T-helper 2 cell treated with Interferon-gamma antibody and Interleukin-4, amounts not matched to agents 5 μg/mL and 100 μg/mL, for 36 hours (primary cell): ENCODE data around the gene TSFM.
A peak's percentile ranks its signal among the peaks of the same experiment; 100 is the strongest.

Experiments
- DNase-seq: peaks from one replicate; pipeline ENCODE4 v3.0.0; 2021; ENCODE audit warnings: low spot score
- H3K27ac Mint-ChIP-seq: one replicate; pipeline ENCODE4 v1.8.0; 2021; ENCODE audit warnings: mild to moderate bottlenecking, mixed read lengths
- H3K27me3 Mint-ChIP-seq: one replicate; pipeline ENCODE4 v1.8.0; 2021; ENCODE audit warnings: low read depth, mixed read lengths
- H3K36me3 Mint-ChIP-seq: one replicate; pipeline ENCODE4 v1.8.0; 2021; ENCODE audit warnings: low read depth, mixed read lengths
- H3K4me1 Mint-ChIP-seq: one replicate; pipeline ENCODE4 v1.8.0; 2021; ENCODE audit warnings: low read depth, mixed read lengths
- H3K4me3 Mint-ChIP-seq: one replicate; pipeline ENCODE4 v1.8.0; 2022; ENCODE audit warnings: mild to moderate bottlenecking, moderate library complexity, mixed read lengths
- H3K9me3 Mint-ChIP-seq: one replicate; pipeline ENCODE4 v1.8.0; 2021; ENCODE audit warnings: mixed read lengths

Gene TSFM

GRCh38 chr12:57763881-57764661, 18.5 kb upstream of the TSFM start:
- Mint-ChIP-seq H3K4me1 (peaks cover 17% of the 10 kb centered on the region), H3K27ac (no peak overlapping the region), H3K9me3 (no peaks in the 10 kb centered on the region), H3K27me3 (peaks cover 14% of the 10 kb centered on the region), H3K4me3 (peak overlapping the region; percentile 85), H3K36me3 (peaks cover 7% of the 10 kb centered on the region)
- no peak for DNase-seq

- no peak for DNase-seq
- Mint-ChIP-seq H3K27ac (peak overlapping the region; percentile 29), H3K27me3 (peaks cover 14% of the 10 kb centered on the region), H3K36me3 (peaks cover 4% of the 10 kb centered on the region), H3K4me1 (peaks cover 14% of the 10 kb centered on the region), H3K9me3 (no peaks in the 10 kb centered on the region), H3K4me3 (peak overlapping the region; percentile 85)
Observed at GRCh38 chr12:57764662-57765002, 18.0 kb upstream of the TSFM start.

GRCh38 chr12:57765003-57765697, 17.4 kb upstream of the TSFM start:
- peak overlapping the region; percentile 85 for H3K4me3 Mint-ChIP-seq
- no peaks in the 10 kb centered on the region for H3K9me3 Mint-ChIP-seq
- peaks cover 15% of the 10 kb centered on the region for H3K4me1 Mint-ChIP-seq
- peak; percentile 49 for DNase-seq
- peaks cover 9% of the 10 kb centered on the region for H3K36me3 Mint-ChIP-seq
- H3K27me3 Mint-ChIP-seq, result peaks cover 14% of the 10 kb centered on the region
- peak overlapping the region; percentile 73 for H3K27ac Mint-ChIP-seq

- H3K9me3 Mint-ChIP-seq, result no peaks in the 10 kb centered on the region
- H3K27ac Mint-ChIP-seq, result peak overlapping the region; percentile 8
- peak overlapping the region; percentile 85 for H3K4me3 Mint-ChIP-seq
- peaks cover 19% of the 10 kb centered on the region for H3K4me1 Mint-ChIP-seq
- no peak for DNase-seq
- peaks cover 13% of the 10 kb centered on the region for H3K36me3 Mint-ChIP-seq
- H3K27me3 Mint-ChIP-seq, result peaks cover 14% of the 10 kb centered on the region
Observed at GRCh38 chr12:57765698-57766463, 16.7 kb upstream of the TSFM start.

GRCh38 chr12:57766464-57767304, 15.9 kb upstream of the TSFM start, which contains the start of gene CYP27B1:
Gene CYP27B1, minus strand, starts transcription at chr12:57767078. Its CDS starts 37 bp downstream, at chr12:57767041.
- Mint-ChIP-seq H3K9me3 (no peaks in the 10 kb centered on the region), H3K27me3 (peaks cover 14% of the 10 kb centered on the region), H3K4me3 (peak within 1 kb of the TSS; percentile 85), H3K4me1 (peaks cover 23% of the 10 kb centered on the region), H3K36me3 (peaks cover 13% of the 10 kb centered on the region), H3K27ac (no peak within 1 kb of the TSS)
- peak; percentile 19 for DNase-seq

- DNase-seq, result no peak
- Mint-ChIP-seq H3K36me3 (peaks cover 13% of the 10 kb centered on the region), H3K27me3 (peaks cover 14% of the 10 kb centered on the region), H3K4me3 (no peak overlapping the region), H3K9me3 (no peaks in the 10 kb centered on the region), H3K27ac (no peak overlapping the region), H3K4me1 (peaks cover 25% of the 10 kb centered on the region)
Observed at GRCh38 chr12:57767305-57767698, 15.3 kb upstream of the TSFM start.

- Mint-ChIP-seq H3K9me3 (no peaks in the 10 kb centered on the region), H3K4me3 (no peak overlapping the region), H3K36me3 (peaks cover 13% of the 10 kb centered on the region), H3K27me3 (peaks cover 14% of the 10 kb centered on the region), H3K27ac (no peak overlapping the region), H3K4me1 (peaks cover 26% of the 10 kb centered on the region)
- no peak for DNase-seq
Observed at GRCh38 chr12:57767876-57768275, 14.7 kb upstream of the TSFM start.

GRCh38 chr12:57769594-57769993, 13.0 kb upstream of the TSFM start:
- Mint-ChIP-seq H3K9me3 (no peaks in the 10 kb centered on the region), H3K4me3 (peak overlapping the region; percentile 41), H3K27me3 (peaks cover 14% of the 10 kb centered on the region), H3K4me1 (peaks cover 28% of the 10 kb centered on the region), H3K36me3 (peaks cover 15% of the 10 kb centered on the region), H3K27ac (no peak overlapping the region)
- DNase-seq, result no peak

GRCh38 chr12:57770734-57771133, 11.9 kb upstream of the TSFM start:
- peaks cover 15% of the 10 kb centered on the region for H3K36me3 Mint-ChIP-seq
- H3K27ac Mint-ChIP-seq, result peak overlapping the region; percentile 9
- peaks cover 25% of the 10 kb centered on the region for H3K4me1 Mint-ChIP-seq
- DNase-seq, result no peak
- peak overlapping the region; percentile 33 for H3K4me3 Mint-ChIP-seq
- H3K9me3 Mint-ChIP-seq, result no peaks in the 10 kb centered on the region
- H3K27me3 Mint-ChIP-seq, result peaks cover 9% of the 10 kb centered on the region

GRCh38 chr12:57771236-57771872, 11.2 kb upstream of the TSFM start:
- Mint-ChIP-seq H3K36me3 (peaks cover 17% of the 10 kb centered on the region), H3K27ac (peak overlapping the region; percentile 99), H3K4me3 (peak overlapping the region; percentile 99), H3K9me3 (no peaks in the 10 kb centered on the region), H3K4me1 (peaks cover 25% of the 10 kb centered on the region), H3K27me3 (peaks cover 6% of the 10 kb centered on the region)
- DNase-seq, result peak; percentile 87

- Mint-ChIP-seq H3K27ac (peak within 1 kb of the TSS; percentile 99), H3K4me1 (peaks cover 20% of the 10 kb centered on the region), H3K27me3 (peaks cover 2% of the 10 kb centered on the region), H3K36me3 (peaks cover 17% of the 10 kb centered on the region), H3K9me3 (no peaks in the 10 kb centered on the region), H3K4me3 (peak within 1 kb of the TSS; percentile 99)
- DNase-seq, result peak; percentile 95
Observed at GRCh38 chr12:57771873-57772428, 10.6 kb upstream of the TSFM start, which contains the start of gene METTL1. Gene METTL1, minus strand, starts transcription at chr12:57772105. Its CDS starts 22 bp downstream, at chr12:57772083.

- Mint-ChIP-seq H3K27me3 (no peaks in the 10 kb centered on the region), H3K36me3 (peaks cover 17% of the 10 kb centered on the region), H3K4me1 (peaks cover 20% of the 10 kb centered on the region), H3K9me3 (no peaks in the 10 kb centered on the region), H3K4me3 (peak within 1 kb of the TSS; percentile 99), H3K27ac (peak within 1 kb of the TSS; percentile 99)
- no peak for DNase-seq
Observed at GRCh38 chr12:57772429-57773322, 9.9 kb upstream of the TSFM start, which contains the start of gene EEF1AKMT3. Gene EEF1AKMT3, plus strand, starts transcription at chr12:57772614. Its CDS starts 111 bp downstream, at chr12:57772725.
